NCI-H2171 treated with DMSO at 0.1 percent for 48 hours (cell line): ENCODE measurements around the gene SIGLEC1.

Experiments used
- DNase-seq: peaks from one replicate; lab custom pipeline; 2025; lab: John Stamatoyannopoulos, UW

The SIGLEC1 gene

GRCh38 chr20:3701061-3701998 lies 11.1 kb downstream of the SIGLEC1 start:
- no peak for DNase-seq

GRCh38 chr20:3699037-3699436 lies 13.4 kb downstream of the SIGLEC1 start:
- no peak for DNase-seq

- no peak for DNase-seq
These were observed 13.8 kb downstream of the SIGLEC1 start for GRCh38 chr20:3698591-3699001.

- no peak for DNase-seq
These were observed 14.7 kb downstream of the SIGLEC1 start for GRCh38 chr20:3697588-3698305.

- DNase-seq: no peak
These were observed 15.4 kb downstream of the SIGLEC1 start for GRCh38 chr20:3696745-3697587.

GRCh38 chr20:3696200-3696599 lies 16.2 kb downstream of the SIGLEC1 start:
- no peak for DNase-seq

- no peak for DNase-seq
These were observed 17.5 kb downstream of the SIGLEC1 start for GRCh38 chr20:3694864-3695263.

- DNase-seq: no peak
These were observed 19.0 kb downstream of the SIGLEC1 start for GRCh38 chr20:3693376-3693775.

- no peak for DNase-seq
These were observed 19.6 kb downstream of the SIGLEC1 start for GRCh38 chr20:3692706-3693294.

- no peak for DNase-seq
These were observed 20.5 kb downstream of the SIGLEC1 start for GRCh38 chr20:3691897-3692296.

- DNase-seq: no peak
These were observed 21.1 kb downstream of the SIGLEC1 start for GRCh38 chr20:3691306-3691705.

- DNase-seq: no peak
These were observed 22.0 kb downstream of the SIGLEC1 start for GRCh38 chr20:3690413-3690812.

GRCh38 chr20:3689978-3690377 lies 22.4 kb downstream of the SIGLEC1 start:
- DNase-seq: no peak

GRCh38 chr20:3687655-3688054 lies 24.7 kb downstream of the SIGLEC1 start:
- no peak for DNase-seq

- peak; percentile 53 for DNase-seq
These were observed 25.5 kb downstream of the SIGLEC1 start for GRCh38 chr20:3686867-3687321.

- no peak for DNase-seq
These were observed 26.0 kb downstream of the SIGLEC1 start for GRCh38 chr20:3686421-3686820.

GRCh38 chr20:3685341-3685740 lies 27.1 kb downstream of the SIGLEC1 start:
- no peak for DNase-seq

GRCh38 chr20:3681931-3682781 lies 30.2 kb downstream of the SIGLEC1 start, which contains the start of gene ADAM33:
Gene ADAM33 (minus strand): TSS chr20:3682010. CDS start chr20:3682004, 6 bp downstream.
- DNase-seq: no peak

- DNase-seq: no peak
These were observed 31.0 kb downstream of the SIGLEC1 start for GRCh38 chr20:3681352-3681930.

- DNase-seq: no peak
These were observed 31.6 kb downstream of the SIGLEC1 start for GRCh38 chr20:3680701-3681351.
